Mammary epithelial cell (primary cell): ENCODE data around the gene RARA.

ENCODE experiments used
- EZH2 ChIP-seq: IDR thresholded peaks from 2 replicates; pipeline ENCODE4 v1.6.1; 2012; ENCODE audit warnings: low read length, inconsistent platforms, borderline replicate concordance
- TF ChIP-seq, protein P1 (sequence below), 2 donors: IDR thresholded peaks in 1 of 2; conservative IDR thresholded peaks in 1 of 2; 2 replicates each; pipeline ENCODE4 v1.5.1; 2011 to 2012; ENCODE audit warnings: inconsistent platforms in 2 of 2, low read length in 2 of 2, mild to moderate bottlenecking in 2 of 2, control low read depth in 1 of 2, low read depth in 1 of 2; ENCODE audit not compliant: insufficient read depth in 1 of 2; ENCODE audit errors: extremely low read depth in 1 of 2

DNA sequence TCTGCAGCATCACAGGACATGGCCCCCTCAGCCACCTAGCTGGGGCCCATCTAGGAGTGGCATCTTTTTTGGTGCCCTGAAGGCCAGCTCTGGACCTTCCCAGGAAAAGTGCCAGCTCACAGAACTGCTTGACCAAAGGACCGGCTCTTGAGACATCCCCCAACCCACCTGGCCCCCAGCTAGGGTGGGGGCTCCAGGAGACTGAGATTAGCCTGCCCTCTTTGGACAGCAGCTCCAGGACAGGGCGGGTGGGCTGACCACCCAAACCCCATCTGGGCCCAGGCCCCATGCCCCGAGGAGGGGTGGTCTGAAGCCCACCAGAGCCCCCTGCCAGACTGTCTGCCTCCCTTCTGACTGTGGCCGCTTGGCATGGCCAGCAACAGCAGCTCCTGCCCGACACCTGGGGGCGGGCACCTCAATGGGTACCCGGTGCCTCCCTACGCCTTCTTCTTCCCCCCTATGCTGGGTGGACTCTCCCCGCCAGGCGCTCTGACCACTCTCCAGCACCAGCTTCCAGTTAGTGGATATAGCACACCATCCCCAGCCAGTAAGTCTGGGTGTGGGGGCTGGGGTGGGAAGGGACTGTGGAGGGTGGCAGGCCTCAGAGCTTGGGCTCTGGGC, 22.0 kb downstream of the RARA start:
- TF ChIP-seq, protein P1, sequence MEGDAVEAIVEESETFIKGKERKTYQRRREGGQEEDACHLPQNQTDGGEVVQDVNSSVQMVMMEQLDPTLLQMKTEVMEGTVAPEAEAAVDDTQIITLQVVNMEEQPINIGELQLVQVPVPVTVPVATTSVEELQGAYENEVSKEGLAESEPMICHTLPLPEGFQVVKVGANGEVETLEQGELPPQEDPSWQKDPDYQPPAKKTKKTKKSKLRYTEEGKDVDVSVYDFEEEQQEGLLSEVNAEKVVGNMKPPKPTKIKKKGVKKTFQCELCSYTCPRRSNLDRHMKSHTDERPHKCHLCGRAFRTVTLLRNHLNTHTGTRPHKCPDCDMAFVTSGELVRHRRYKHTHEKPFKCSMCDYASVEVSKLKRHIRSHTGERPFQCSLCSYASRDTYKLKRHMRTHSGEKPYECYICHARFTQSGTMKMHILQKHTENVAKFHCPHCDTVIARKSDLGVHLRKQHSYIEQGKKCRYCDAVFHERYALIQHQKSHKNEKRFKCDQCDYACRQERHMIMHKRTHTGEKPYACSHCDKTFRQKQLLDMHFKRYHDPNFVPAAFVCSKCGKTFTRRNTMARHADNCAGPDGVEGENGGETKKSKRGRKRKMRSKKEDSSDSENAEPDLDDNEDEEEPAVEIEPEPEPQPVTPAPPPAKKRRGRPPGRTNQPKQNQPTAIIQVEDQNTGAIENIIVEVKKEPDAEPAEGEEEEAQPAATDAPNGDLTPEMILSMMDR (conservative IDR thresholded peaks at IDR 0.05 in 1 of 2, IDR thresholded peaks at IDR 0.05 in 1 of 2; ENCODE audit: extremely low read depth in 1 of 2, insufficient read depth in 1 of 2, low read depth in 1 of 2, low read length in 2 of 2) = no peak
- no peak for TF ChIP-seq EZH2
